ENCODE measurements around the gene HEG1. TPM values are rescaled to one million over a fixed set of nuclear protein-coding genes. Genes with fewer than 3 reads are reported as not detected.

HEG1 gene
- total RNA-seq, 4 donors from 2014 or later, result 6.0 to 52.8 (median 10.9) TPM

- H3K9me3 ChIP-seq, result no peaks in the 10 kb centered on the region
Measured at GRCh38 chr3:124995460-124995994, 60.3 kb downstream of the HEG1 start.

GRCh38 chr3:124993466-124993865 lies 62.3 kb downstream of the HEG1 start:
- Histone ChIP-seq H3K4me1 (peaks cover 0 to 24% (median 0%) of the 10 kb centered on the region in 4 donors), H3K9me3 (no peaks in the 10 kb centered on the region), H3K36me3 (peaks cover 0 to 31% (median 0%) of the 10 kb centered on the region in 3 donors), H3K4me3 (no peak overlapping the region), H3K27me3 (no peaks in the 10 kb centered on the region), H3K27ac (peak overlapping the region in 2 of 4 donors; percentile 3 to 42)
- no peak for TF ChIP-seq CTCF (IDR thresholded peaks at IDR 0.05)
- no peak for TF ChIP-seq POLR2A (IDR thresholded peaks at IDR 0.05)
- peak in 1 of 3 donors; percentile 52 for DNase-seq

More at GRCh38 chr3:124995460-124995994, 60.3 kb downstream of the HEG1 start:
- Histone ChIP-seq H3K27me3 (no peaks in the 10 kb centered on the region), H3K27ac (peak overlapping the region in 2 of 4 donors; percentile 29 to 62), H3K4me3 (no peak overlapping the region), H3K4me1 (peaks cover 0 to 24% (median 0%) of the 10 kb centered on the region in 4 donors), H3K36me3 (peaks cover 0 to 22% (median 0%) of the 10 kb centered on the region in 3 donors)
- peak in 1 of 3 donors; percentile 81 for DNase-seq
- TF ChIP-seq CTCF (IDR thresholded peaks at IDR 0.05) (peak in 4 of 6 experiments; percentile 63 to 90 (median 82)), POLR2A (IDR thresholded peaks at IDR 0.05) (no peak)

GRCh38 chr3:124992041-124992440 lies 63.8 kb downstream of the HEG1 start:
- Histone ChIP-seq H3K4me1 (peaks cover 0 to 25% (median 0%) of the 10 kb centered on the region in 4 donors), H3K36me3 (peaks cover 0 to 25% (median 0%) of the 10 kb centered on the region in 3 donors), H3K27me3 (no peaks in the 10 kb centered on the region), H3K27ac (peak overlapping the region in 2 of 4 donors; percentile 20 to 58), H3K4me3 (no peak overlapping the region), H3K9me3 (no peaks in the 10 kb centered on the region)
- peak in 2 of 3 donors; percentile 75 to 86 for DNase-seq
- TF ChIP-seq POLR2A (IDR thresholded peaks at IDR 0.05), result no peak
- TF ChIP-seq CTCF (IDR thresholded peaks at IDR 0.05), result peak in 3 of 6 experiments; percentile 32 to 35 (median 33)

- peak in 1 of 3 donors; percentile 73 for DNase-seq
- TF ChIP-seq CTCF (IDR thresholded peaks at IDR 0.05) (peak in 4 of 6 experiments; percentile 25 to 76 (median 73)), POLR2A (IDR thresholded peaks at IDR 0.05) (no peak)
- Histone ChIP-seq H3K9me3 (no peaks in the 10 kb centered on the region), H3K4me1 (peaks cover 0 to 21% (median 0%) of the 10 kb centered on the region in 4 donors), H3K4me3 (no peak overlapping the region), H3K27ac (peak overlapping the region in 3 of 4 donors; percentile 61 to 79 (median 72)), H3K27me3 (no peaks in the 10 kb centered on the region), H3K36me3 (peaks cover 0 to 11% (median 0%) of the 10 kb centered on the region in 3 donors)
Measured at GRCh38 chr3:124986192-124987143, 69.3 kb downstream of the HEG1 start.

GRCh38 chr3:124985349-124985748 lies 70.4 kb downstream of the HEG1 start:
- peaks cover 0 to 21% (median 0%) of the 10 kb centered on the region in 4 donors for H3K4me1 ChIP-seq
- DNase-seq, result no peak
- H3K27ac ChIP-seq, result peak overlapping the region; percentile 20 to 79 (median 66)
- H3K36me3 ChIP-seq, result peaks cover 0 to 7% (median 0%) of the 10 kb centered on the region in 3 donors
- H3K9me3 ChIP-seq, result no peaks in the 10 kb centered on the region
- no peaks in the 10 kb centered on the region for H3K27me3 ChIP-seq
- TF ChIP-seq CTCF (IDR thresholded peaks at IDR 0.05), result no peak
- TF ChIP-seq POLR2A (IDR thresholded peaks at IDR 0.05), result no peak
- no peak overlapping the region for H3K4me3 ChIP-seq

All from Peyer's patch (tissue), 4 donors.